ENCODE results near the gene SEPSECS. TPM values are rescaled to one million over a fixed set of nuclear protein-coding genes. Genes with fewer than 3 reads are reported as not detected.

SEPSECS gene
- total RNA-seq, result 4.7 and 7.5 TPM in 2 replicates

GRCh38 chr4:25159837-25160713 lies at the start of gene SEPSECS:
SEPSECS (minus strand) TSS chr4:25160449; CDS start chr4:25160369, 80 bp downstream.
- no peak for TF ChIP-seq CTCF (IDR thresholded peaks at IDR 0.05; ENCODE audit: insufficient read depth, low read length, poor library complexity, severe bottlenecking)
- H3K36me3 ChIP-seq (ENCODE audit: control insufficient read depth, insufficient read depth, low read length), result no peaks in the 10 kb centered on the region
- DNase-seq (ENCODE audit: low read depth), result peak; percentile 91

GRCh38 chr4:25209702-25210101 lies 49.5 kb upstream of the SEPSECS start:
- no peak overlapping the region for H3K4me3 ChIP-seq (ENCODE audit: low read depth, low read length)
- H3K36me3 ChIP-seq (ENCODE audit: control insufficient read depth, insufficient read depth, low read length), result no peaks in the 10 kb centered on the region
- DNase-seq (ENCODE audit: low read depth), result no peak
- no peaks in the 10 kb centered on the region for H3K27me3 ChIP-seq (ENCODE audit: control insufficient read depth, insufficient read depth, low read length)
- TF ChIP-seq CTCF (IDR thresholded peaks at IDR 0.05; ENCODE audit: insufficient read depth, low read length, poor library complexity, severe bottlenecking), result no peak

More at GRCh38 chr4:25159837-25160713, at the start of gene SEPSECS:
- peak within 1 kb of the TSS; percentile 78 for H3K4me3 ChIP-seq (ENCODE audit: low read depth, low read length)
- H3K27me3 ChIP-seq (ENCODE audit: control insufficient read depth, insufficient read depth, low read length), result no peaks in the 10 kb centered on the region

DNA sequence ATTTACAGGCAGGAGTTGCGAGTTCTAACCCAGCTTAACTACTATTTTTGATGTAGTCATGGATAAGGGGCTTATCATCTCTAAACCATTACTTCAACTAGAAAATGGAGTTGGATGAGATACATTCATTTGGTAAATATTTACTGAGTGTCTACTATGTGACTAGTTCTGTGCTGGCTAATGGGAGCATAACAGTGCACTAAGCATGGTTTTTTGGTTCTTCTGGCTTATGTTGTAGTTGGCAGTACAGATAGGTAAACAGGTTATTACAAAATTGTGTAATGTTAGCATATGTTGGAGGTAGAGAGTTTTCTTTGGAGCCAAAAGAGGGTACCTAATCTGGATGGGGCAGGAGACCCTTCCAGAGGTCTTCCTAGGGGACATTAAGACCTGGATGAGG lies 47.7 kb upstream of the SEPSECS start:
- Histone ChIP-seq H3K27me3 (ENCODE audit: control insufficient read depth, insufficient read depth, low read length) (no peaks in the 10 kb centered on the region), H3K4me3 (ENCODE audit: low read depth, low read length) (no peak overlapping the region), H3K36me3 (ENCODE audit: control insufficient read depth, insufficient read depth, low read length) (no peaks in the 10 kb centered on the region)
- DNase-seq (ENCODE audit: low read depth), result no peak
- TF ChIP-seq CTCF (IDR thresholded peaks at IDR 0.05; ENCODE audit: insufficient read depth, low read length, poor library complexity, severe bottlenecking), result no peak

GRCh38 chr4:25198713-25199112 lies 38.5 kb upstream of the SEPSECS start:
- no peak overlapping the region for H3K4me3 ChIP-seq (ENCODE audit: low read depth, low read length)
- H3K27me3 ChIP-seq (ENCODE audit: control insufficient read depth, insufficient read depth, low read length), result no peaks in the 10 kb centered on the region
- no peak for TF ChIP-seq CTCF (IDR thresholded peaks at IDR 0.05; ENCODE audit: insufficient read depth, low read length, poor library complexity, severe bottlenecking)
- H3K36me3 ChIP-seq (ENCODE audit: control insufficient read depth, insufficient read depth, low read length), result no peaks in the 10 kb centered on the region
- no peak for DNase-seq (ENCODE audit: low read depth)

GRCh38 chr4:25190407-25190806 lies 30.2 kb upstream of the SEPSECS start:
- TF ChIP-seq CTCF (IDR thresholded peaks at IDR 0.05; ENCODE audit: insufficient read depth, low read length, poor library complexity, severe bottlenecking), result no peak
- Histone ChIP-seq H3K4me3 (ENCODE audit: low read depth, low read length) (no peak overlapping the region), H3K36me3 (ENCODE audit: control insufficient read depth, insufficient read depth, low read length) (no peaks in the 10 kb centered on the region), H3K27me3 (ENCODE audit: control insufficient read depth, insufficient read depth, low read length) (no peaks in the 10 kb centered on the region)
- no peak for DNase-seq (ENCODE audit: low read depth)
